Type B pancreatic cell (in vitro differentiated cells): Measurements from ENCODE around the gene NUMA1. TPM values are rescaled to one million over a fixed set of nuclear protein-coding genes. Genes with fewer than 3 reads are reported as not detected.

Experiments used
- DNase-seq: peaks from one replicate; pipeline ENCODE4 v3.0.0; 2021; ENCODE audit warnings: mixed read lengths; ENCODE audit not compliant: unreplicated experiment; ENCODE audit errors: extremely low spot score
- H3K27ac Mint-ChIP-seq: 2 replicates; pipeline ENCODE4 v1.8.0; 2021; ENCODE audit warnings: mild to moderate bottlenecking, mixed read lengths
- H3K27me3 Mint-ChIP-seq: 2 replicates; pipeline ENCODE4 v1.8.0; 2021; ENCODE audit warnings: mixed read lengths
- H3K36me3 Mint-ChIP-seq: 2 replicates; pipeline ENCODE4 v1.8.0; 2021; ENCODE audit warnings: mixed read lengths
- H3K4me1 Mint-ChIP-seq: one replicate; pipeline ENCODE4 v1.8.0; 2021; ENCODE audit warnings: mixed read lengths; ENCODE audit not compliant: unreplicated experiment
- H3K4me3 Mint-ChIP-seq: 2 replicates; pipeline ENCODE4 v1.8.0; 2021; ENCODE audit warnings: mild to moderate bottlenecking, mixed read lengths
- H3K9me3 Mint-ChIP-seq: 2 replicates; pipeline ENCODE4 v1.8.0; 2021; ENCODE audit warnings: mixed read lengths
- CTCF ChIP-seq: fragments of 200-600 bp; sonication (generic); conservative IDR thresholded peaks from 2 replicates; pipeline ENCODE4 v1.5.0; 2021; ENCODE audit warnings: antibody characterized with exemption, mild to moderate bottlenecking
- total RNA-seq: library from RNA; stranded (reverse); gene quantifications from 2 replicates; pipeline ENCODE4 v1.2.1, GENCODE V29; 2021; ENCODE audit warnings: low replicate concordance

The NUMA1 gene
- total RNA-seq, 1 donor from 2014 or later, result 225 TPM

GRCh38 chr11:72007587-72007986 lies 72.8 kb downstream of the NUMA1 start:
- Mint-ChIP-seq H3K4me1 (peaks cover under 1% of the 10 kb centered on the region), H3K36me3 (peaks cover 16% of the 10 kb centered on the region), H3K9me3 (no peaks in the 10 kb centered on the region), H3K4me3 (no peak overlapping the region), H3K27ac (peak overlapping the region; percentile 81), H3K27me3 (no peaks in the 10 kb centered on the region)
- TF ChIP-seq CTCF, result no peak
- no peak for DNase-seq

GRCh38 chr11:72007089-72007476 lies 73.3 kb downstream of the NUMA1 start:
- peak overlapping the region; percentile 81 for H3K27ac Mint-ChIP-seq
- H3K27me3 Mint-ChIP-seq, result no peaks in the 10 kb centered on the region
- H3K4me1 Mint-ChIP-seq, result peaks cover 6% of the 10 kb centered on the region
- no peak for TF ChIP-seq CTCF
- no peak overlapping the region for H3K4me3 Mint-ChIP-seq
- no peaks in the 10 kb centered on the region for H3K9me3 Mint-ChIP-seq
- DNase-seq, result no peak
- peaks cover 17% of the 10 kb centered on the region for H3K36me3 Mint-ChIP-seq

GRCh38 chr11:72006309-72007088 lies 73.8 kb downstream of the NUMA1 start:
- peaks cover 9% of the 10 kb centered on the region for H3K4me1 Mint-ChIP-seq
- H3K4me3 Mint-ChIP-seq, result no peak overlapping the region
- no peaks in the 10 kb centered on the region for H3K27me3 Mint-ChIP-seq
- DNase-seq, result no peak
- peak overlapping the region; percentile 81 for H3K27ac Mint-ChIP-seq
- no peak for TF ChIP-seq CTCF
- H3K9me3 Mint-ChIP-seq, result no peaks in the 10 kb centered on the region
- H3K36me3 Mint-ChIP-seq, result peaks cover 21% of the 10 kb centered on the region

- DNase-seq, result no peak
- H3K4me3 Mint-ChIP-seq, result no peak overlapping the region
- H3K4me1 Mint-ChIP-seq, result peaks cover 9% of the 10 kb centered on the region
- H3K27ac Mint-ChIP-seq, result peak overlapping the region; percentile 21
- H3K9me3 Mint-ChIP-seq, result no peaks in the 10 kb centered on the region
- H3K36me3 Mint-ChIP-seq, result peaks cover 21% of the 10 kb centered on the region
- no peak for TF ChIP-seq CTCF
- no peaks in the 10 kb centered on the region for H3K27me3 Mint-ChIP-seq
Observed at GRCh38 chr11:72005347-72006260, 74.7 kb downstream of the NUMA1 start.

- DNase-seq, result no peak
- H3K36me3 Mint-ChIP-seq, result peaks cover 21% of the 10 kb centered on the region
- no peak for TF ChIP-seq CTCF
- H3K9me3 Mint-ChIP-seq, result no peaks in the 10 kb centered on the region
- H3K4me3 Mint-ChIP-seq, result no peak overlapping the region
- H3K27ac Mint-ChIP-seq, result no peak overlapping the region
- no peaks in the 10 kb centered on the region for H3K27me3 Mint-ChIP-seq
- H3K4me1 Mint-ChIP-seq, result peaks cover 9% of the 10 kb centered on the region
Observed at GRCh38 chr11:72004515-72005346, 75.6 kb downstream of the NUMA1 start.
